CD14-positive monocyte (primary cell): ENCODE results near the gene TBC1D12. TPM values are rescaled to one million over a fixed set of nuclear protein-coding genes. Genes with fewer than 3 reads are reported as not detected.

Experiments used
- DNase-seq, 3 donors: peaks; one replicate each; pipeline ENCODE4 v3.0.0-alpha.2; 2011 to 2022
- H2AFZ ChIP-seq: 2 replicates; pipeline ENCODE4 v1.6.0; 2012; ENCODE audit warnings: mild to moderate bottlenecking, low read depth, low read length, inconsistent platforms; ENCODE audit not compliant: insufficient read depth, poor library complexity, severe bottlenecking
- H3K27ac ChIP-seq, 2 donors: 1 replicate in 1 of 2; 2 replicates in 1 of 2; pipeline ENCODE4 v1.5.1; 2012 to 2013; ENCODE audit warnings: low read length in 2 of 2, control low read depth in 1 of 2, inconsistent platforms in 1 of 2, low read depth in 1 of 2, mild to moderate bottlenecking in 1 of 2
- H3K27me3 ChIP-seq, 2 donors: one replicate each; pipeline versions ENCODE4 v1.6.0 to v1.6.1; 2011 to 2013; ENCODE audit warnings: low read length in 2 of 2; ENCODE audit not compliant: control insufficient read depth in 2 of 2, insufficient read depth in 2 of 2
- H3K36me3 ChIP-seq, 2 donors: replicated peaks in 1 of 2; 1 replicate in 1 of 2; 2 replicates in 1 of 2; pipeline versions ENCODE4 v1.5.1 to v1.6.1; 2012 to 2013; ENCODE audit warnings: low read length in 2 of 2, control low read depth in 1 of 2, inconsistent platforms in 1 of 2, mild to moderate bottlenecking in 1 of 2; ENCODE audit not compliant: insufficient read depth in 2 of 2, control insufficient read depth in 1 of 2
- H3K4me1 ChIP-seq, 2 donors: 1 replicate in 1 of 2; 2 replicates in 1 of 2; pipeline versions ENCODE4 v1.5.1 to v1.6.1; 2012 to 2013; ENCODE audit warnings: low read length in 2 of 2, control low read depth in 1 of 2, inconsistent platforms in 1 of 2, mild to moderate bottlenecking in 1 of 2, moderate library complexity in 1 of 2; ENCODE audit not compliant: insufficient read depth in 2 of 2, control insufficient read depth in 1 of 2
- H3K4me2 ChIP-seq: replicated peaks from 2 replicates; pipeline ENCODE3; 2012; ENCODE audit warnings: low read length, moderate library complexity, mild to moderate bottlenecking; ENCODE audit not compliant: poor library complexity, severe bottlenecking; ENCODE audit errors: extremely low read depth
- H3K4me3 ChIP-seq, 3 experiments: fragments of 200-600 bp in 1 of 3; sonication (generic) in 1 of 3; replicated peaks in 1 of 3; 1 replicate in 2 of 3; 2 replicates in 1 of 3; pipeline ENCODE4 v1.5.1; 2011 to 2013; ENCODE audit warnings: low read length in 3 of 3, mild to moderate bottlenecking in 3 of 3, control low read depth in 2 of 3, low read depth in 2 of 3, inconsistent platforms in 1 of 3, moderate library complexity in 1 of 3
- H3K79me2 ChIP-seq: 2 replicates; pipeline ENCODE4 v1.6.0; 2012; ENCODE audit warnings: mild to moderate bottlenecking, control low read depth, inconsistent platforms, low read length, moderate library complexity; ENCODE audit not compliant: insufficient read depth
- H3K9ac ChIP-seq: 2 replicates; pipeline ENCODE4 v1.6.0; 2017; ENCODE audit warnings: low read length, mild to moderate bottlenecking; ENCODE audit not compliant: insufficient read depth, poor library complexity, severe bottlenecking
- H3K9me3 ChIP-seq, 2 donors: replicated peaks in 1 of 2; 1 replicate in 1 of 2; 2 replicates in 1 of 2; pipeline versions ENCODE4 v1.5.1 to v1.6.1; 2012 to 2013; ENCODE audit warnings: low read length in 2 of 2, control low read depth in 1 of 2; ENCODE audit not compliant: control insufficient read depth in 1 of 2, insufficient read depth in 1 of 2
- H4K20me1 ChIP-seq: 2 replicates; pipeline ENCODE4 v1.6.0; 2012; ENCODE audit warnings: mild to moderate bottlenecking, low read length, control low read depth, moderate library complexity; ENCODE audit not compliant: insufficient read depth
- H3K27ac Mint-ChIP-seq, 7 donors: one replicate each; pipeline ENCODE4 v1.8.0; 2020; ENCODE audit warnings: mild to moderate bottlenecking in 7 of 7, mixed read lengths in 7 of 7, moderate library complexity in 6 of 7, inconsistent platforms in 2 of 7
- H3K27me3 Mint-ChIP-seq, 3 donors: one replicate each; pipeline ENCODE4 v1.8.0; 2021 to 2022; ENCODE audit warnings: low read depth in 3 of 3, mild to moderate bottlenecking in 3 of 3, mixed read lengths in 3 of 3, moderate library complexity in 3 of 3, inconsistent platforms in 1 of 3
- H3K36me3 Mint-ChIP-seq, 2 donors: one replicate each; pipeline ENCODE4 v1.8.0; 2020; ENCODE audit warnings: mixed read lengths in 2 of 2, inconsistent platforms in 1 of 2, mild to moderate bottlenecking in 1 of 2
- H3K4me1 Mint-ChIP-seq: one replicate; pipeline ENCODE4 v1.8.0; 2020; ENCODE audit warnings: mild to moderate bottlenecking, mixed read lengths
- H3K4me3 Mint-ChIP-seq, 2 donors: one replicate each; pipeline ENCODE4 v1.8.0; 2020; ENCODE audit warnings: mild to moderate bottlenecking in 2 of 2, mixed read lengths in 2 of 2, moderate library complexity in 1 of 2
- H3K9me3 Mint-ChIP-seq, 7 donors: one replicate each; pipeline ENCODE4 v1.8.0; 2020 to 2022; ENCODE audit warnings: mixed read lengths in 7 of 7, mild to moderate bottlenecking in 6 of 7, moderate library complexity in 6 of 7, inconsistent platforms in 2 of 7
- CTCF ChIP-seq: fragments of 200-600 bp; IDR thresholded peaks from one replicate; pipeline ENCODE4 v1.8.0; 2022; ENCODE audit warnings: antibody characterized with exemption, mild to moderate bottlenecking
- WGBS: methylation state at CpG from one replicate; pipeline ENCODE4 v1.1.5; 2013; ENCODE audit warnings: missing lambda C conversion rate; ENCODE audit not compliant: insufficient coverage; 5-methylcytosine and 5-hydroxymethylcytosine counted together
- intact Hi-C, 2 donors: fragments of 100-400 bp; cut with micrococcal nuclease; formaldehyde crosslinking; loops; one replicate each; pipeline versions ENCODE4 v1.15.0 to v1.15.1; 2023
- polyA plus RNA-seq, 3 donors: library from polyadenylated mRNA; depleted of rRNA in 1 of 3; unstranded in 2 of 3; stranded (reverse) in 1 of 3; fragments of 300-500 nt in 2 of 3; fragments of >200 nt in 1 of 3; fragmentation: Illumina TruSeq in 2 of 3; gene quantifications; 1 replicate in 2 of 3; 2 replicates in 1 of 3; pipeline ENCODE4 v1.2.3, GENCODE V29; 2012 to 2021

TBC1D12 gene
- polyA plus RNA-seq, 3 donors = 3.1 to 10.5 (median 3.4) TPM

- H3K27ac ChIP-seq = no peak overlapping the region
- intact Hi-C loops = no loop called here
Measured at GRCh38 chr10:94355841-94356240, 46.5 kb upstream of the TBC1D12 start.

DNA sequence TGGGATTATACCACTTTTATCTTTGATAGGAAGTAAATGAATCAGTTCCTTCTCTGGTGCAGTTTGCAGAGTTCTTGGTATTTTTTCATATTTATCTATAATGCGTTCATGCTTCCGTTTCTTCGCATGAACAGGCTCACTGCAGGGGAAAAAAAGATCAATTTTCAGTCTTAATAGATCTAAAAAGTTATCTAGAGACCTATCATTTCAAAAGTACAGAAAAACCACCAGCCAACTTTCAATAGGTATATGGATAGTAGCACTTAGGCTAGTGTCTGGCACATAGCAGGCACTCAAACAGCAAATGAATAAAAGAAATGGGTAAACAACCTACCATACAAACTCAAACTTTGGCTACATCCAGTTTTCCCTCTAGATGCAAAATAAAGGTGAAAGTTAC is 45.1 kb upstream of the TBC1D12 start:
- Mint-ChIP-seq H3K27me3 (no peaks in the 10 kb centered on the region), H3K36me3 (peaks cover 57 to 58% of the 10 kb centered on the region in 2 donors)
- intact Hi-C loops = no loop called here

More at GRCh38 chr10:94355841-94356240, 46.5 kb upstream of the TBC1D12 start:
- Histone ChIP-seq H3K4me1 (no peaks in the 10 kb centered on the region), H4K20me1 (no peaks in the 10 kb centered on the region), H3K79me2 (no peaks in the 10 kb centered on the region), H2AFZ (no peak overlapping the region), H3K9ac (no peak overlapping the region), H3K27me3 (no peaks in the 10 kb centered on the region), H3K4me2 (no peak overlapping the region), H3K9me3 (no peaks in the 10 kb centered on the region), H3K36me3 (peaks cover 61 to 83% of the 10 kb centered on the region in 2 donors), H3K4me3 (no peak overlapping the region)
- no peak overlapping the region for H3K4me3 Mint-ChIP-seq
- no peak for DNase-seq
- no peak overlapping the region for H3K27ac Mint-ChIP-seq
- peaks cover 67 to 68% of the 10 kb centered on the region in 2 donors for H3K36me3 Mint-ChIP-seq
- no peaks in the 10 kb centered on the region for H3K4me1 Mint-ChIP-seq
- H3K27me3 Mint-ChIP-seq = no peaks in the 10 kb centered on the region
- H3K9me3 Mint-ChIP-seq = no peaks in the 10 kb centered on the region
- WGBS = no CpG with 5 or more reads among the region's 2 CpGs
- no peak for TF ChIP-seq CTCF

More for the DNA sequence above, 45.1 kb upstream of the TBC1D12 start:
- no peak overlapping the region for H3K27ac ChIP-seq
- H2AFZ ChIP-seq = no peak overlapping the region
- H3K9me3 Mint-ChIP-seq = no peaks in the 10 kb centered on the region
- peaks cover 5 to 11% of the 10 kb centered on the region in 2 donors for H3K4me1 ChIP-seq
- no peak for DNase-seq
- peaks cover 57 to 69% of the 10 kb centered on the region in 2 donors for H3K36me3 ChIP-seq
- WGBS = no CpG with 5 or more reads among the region's 3 CpGs
- no peaks in the 10 kb centered on the region for H3K9me3 ChIP-seq
- H3K4me2 ChIP-seq = no peak overlapping the region
- peaks cover 11% of the 10 kb centered on the region for H3K4me1 Mint-ChIP-seq
- no peak overlapping the region for H3K27ac Mint-ChIP-seq
- no peaks in the 10 kb centered on the region for H4K20me1 ChIP-seq
- H3K9ac ChIP-seq = no peak overlapping the region
- TF ChIP-seq CTCF = no peak
- peaks cover 6% of the 10 kb centered on the region for H3K79me2 ChIP-seq
- no peaks in the 10 kb centered on the region for H3K27me3 ChIP-seq
- H3K4me3 Mint-ChIP-seq = no peak overlapping the region
- H3K4me3 ChIP-seq = no peak overlapping the region
